GM19324 (cell line): Measurements from ENCODE around the gene MARCHF6.
A peak's percentile ranks its signal among the peaks of the same experiment; 100 is the strongest.
"Not testable (repeated sequence)": the region's sequence is repeated elsewhere in the genome, so short reads cannot be mapped to it uniquely, and the experiment has no call there.

Experiments
- ATAC-seq: cut with Tn5 transposase; IDR thresholded peaks from one replicate; pipeline ENCODE4 v1.9.1; 2021; ENCODE audit warnings: mild to moderate bottlenecking, moderate library complexity; ENCODE audit not compliant: unreplicated experiment, low FRiP score

MARCHF6 gene

GRCh38 chr5:10323588-10324488 is 29.7 kb upstream of the MARCHF6 start:
- ATAC-seq, result no peak

- ATAC-seq, result no peak
Measured at GRCh38 chr5:10324518-10325370, 28.8 kb upstream of the MARCHF6 start.

DNA sequence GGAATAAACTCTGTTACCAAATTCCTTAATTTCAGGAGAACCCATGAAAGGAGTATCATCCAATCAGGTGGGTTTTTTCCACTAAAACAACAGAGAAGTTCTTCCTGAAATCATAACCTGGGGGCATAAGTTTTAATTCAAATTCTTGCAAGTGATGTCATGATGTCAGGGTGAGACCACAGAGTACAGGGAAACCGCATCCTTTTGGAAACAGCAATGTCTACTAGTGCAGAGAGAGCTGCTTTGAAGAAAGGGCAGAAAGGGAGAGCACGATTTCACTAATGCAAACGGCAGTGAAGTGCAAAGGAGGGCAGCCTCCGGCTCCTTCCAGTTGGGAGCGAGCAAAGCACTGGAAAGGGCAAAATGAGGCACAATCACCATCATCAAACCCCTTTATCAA is 25.2 kb upstream of the MARCHF6 start:
- no peak for ATAC-seq

DNA sequence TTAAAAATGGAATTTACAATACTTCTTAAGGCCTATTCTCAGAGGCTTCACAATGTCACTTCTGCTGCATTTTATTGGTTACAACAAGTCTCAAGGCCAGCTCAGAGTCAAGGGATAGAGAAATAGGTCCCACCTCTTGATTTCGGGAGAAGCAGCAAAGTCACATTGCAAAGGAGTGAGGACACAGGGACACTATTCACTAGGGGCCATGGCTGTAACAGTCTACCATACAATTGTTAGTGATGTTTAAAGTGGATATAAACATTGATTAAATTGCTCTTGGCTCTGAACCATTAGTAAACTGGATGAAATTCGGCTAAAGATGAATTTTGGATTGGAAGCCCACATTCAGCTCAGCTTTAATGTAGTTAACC is 24.1 kb upstream of the MARCHF6 start:
- ATAC-seq, result no peak

DNA sequence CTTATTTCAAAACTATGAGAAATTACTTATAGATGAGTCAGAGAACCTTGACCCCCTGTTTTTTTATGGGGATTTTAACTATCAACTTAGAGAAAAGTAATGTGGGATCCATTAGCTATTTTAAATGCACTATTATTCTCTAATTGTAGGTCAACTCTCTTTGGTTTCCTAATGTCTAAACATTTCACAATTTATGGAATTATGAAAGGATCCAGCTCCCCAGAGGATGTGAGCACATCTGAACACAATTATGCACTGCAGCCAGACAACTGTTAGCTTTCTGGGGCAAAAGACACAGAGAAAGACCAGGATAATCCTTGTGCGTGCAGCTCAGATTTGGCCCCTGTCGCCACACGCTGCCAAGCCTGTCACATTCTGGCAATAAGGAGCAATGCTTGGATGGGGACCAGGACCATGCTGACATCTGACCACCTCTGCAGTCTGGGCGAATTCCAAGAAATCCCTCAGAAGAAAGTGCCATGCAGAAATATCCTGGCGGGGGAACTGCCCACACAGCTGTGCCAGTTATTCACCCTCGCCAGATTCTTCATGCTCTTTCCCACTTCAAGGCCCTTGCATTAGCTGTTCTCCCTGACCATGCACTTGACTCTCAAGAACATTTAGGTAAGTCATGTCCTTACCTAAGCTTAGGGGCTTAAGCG is 23.5 kb upstream of the MARCHF6 start:
- ATAC-seq, result no peak

- ATAC-seq, result no peak
Measured at GRCh38 chr5:10330511-10331230, 22.8 kb upstream of the MARCHF6 start.

DNA sequence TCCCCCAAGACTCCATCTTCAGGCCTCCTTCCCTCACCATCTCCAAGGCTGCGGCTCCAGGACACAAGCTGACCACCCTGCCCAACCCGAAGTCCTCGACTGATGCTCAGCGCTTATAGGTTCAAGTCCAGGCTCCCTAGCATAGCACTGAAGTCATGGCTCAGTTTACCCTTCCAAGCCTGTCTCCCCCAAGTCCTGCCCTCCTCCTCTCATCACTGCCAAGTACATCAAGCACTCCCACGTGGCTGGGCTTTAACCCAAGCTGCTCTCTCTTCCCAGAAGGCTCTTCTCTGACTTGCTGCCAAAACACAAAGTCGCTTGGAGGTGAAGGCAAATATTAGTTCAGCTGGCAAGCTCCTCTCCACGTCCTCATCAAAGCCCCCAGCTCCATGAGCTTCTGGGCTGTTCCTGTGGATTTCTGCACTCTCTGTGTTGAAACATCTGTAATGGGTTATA is 22.1 kb upstream of the MARCHF6 start:
- ATAC-seq, result no peak

DNA sequence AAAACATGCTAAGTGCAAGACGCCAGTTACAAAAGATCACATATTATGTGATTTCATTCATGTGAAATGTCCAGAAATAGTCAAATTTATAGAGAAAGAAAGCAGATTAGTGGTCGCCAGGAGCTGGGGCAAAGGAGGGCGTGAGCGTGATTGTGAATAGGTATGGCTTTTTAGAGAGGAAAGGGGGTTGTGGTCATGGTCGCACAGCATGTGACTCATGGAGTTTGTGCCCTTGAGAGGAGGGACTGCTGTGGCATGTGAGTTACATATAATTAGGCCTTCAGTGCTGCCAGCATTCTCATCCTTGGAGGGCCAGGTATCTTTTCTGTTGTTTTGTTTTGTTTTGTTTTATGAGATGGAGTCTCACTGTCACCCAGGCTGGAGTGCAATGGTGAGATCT is 21.2 kb upstream of the MARCHF6 start:
- no peak for ATAC-seq

DNA sequence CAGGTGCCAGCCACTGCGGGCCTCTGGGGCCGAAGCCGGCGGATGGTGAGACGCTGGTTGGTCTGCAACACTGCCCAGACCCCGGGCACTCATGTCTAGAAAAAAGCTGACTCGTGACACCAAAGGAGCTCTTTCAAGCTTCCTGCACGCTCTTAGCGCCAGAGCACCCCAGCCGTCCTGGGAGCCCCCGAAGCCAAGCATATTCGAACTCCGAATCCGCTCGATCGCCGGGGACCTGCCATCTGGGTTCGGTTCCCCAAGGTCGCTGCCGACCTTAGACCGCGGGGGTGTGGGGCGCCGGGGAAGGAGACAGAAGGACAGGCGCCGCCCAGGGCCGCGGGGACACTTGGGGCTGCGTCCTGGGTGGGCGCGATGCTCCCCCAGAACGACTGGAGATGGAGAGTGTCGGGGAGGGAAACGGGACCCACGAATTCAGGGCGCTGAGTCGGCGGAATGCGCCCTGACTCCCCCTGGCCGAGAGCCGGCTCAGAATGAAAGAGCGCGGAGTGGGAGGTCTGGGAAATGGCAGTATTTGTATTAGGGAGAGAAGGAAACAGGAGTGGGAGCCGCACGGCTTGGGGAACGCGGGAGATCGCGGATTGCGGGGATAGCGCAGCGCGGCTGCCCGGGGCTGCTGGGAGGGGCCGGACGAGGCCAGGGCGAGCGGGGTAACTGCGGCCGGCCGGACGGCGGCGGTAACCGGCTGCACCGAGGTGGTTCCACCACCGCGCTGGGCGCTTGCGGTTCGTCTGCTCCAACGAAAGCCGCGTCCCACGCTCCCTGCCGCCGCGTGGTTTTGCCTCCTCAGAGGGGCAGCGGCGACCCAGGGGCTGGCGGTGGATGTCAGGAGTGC is 20.1 kb upstream of the MARCHF6 start:
- ATAC-seq, result peak; percentile 78

DNA sequence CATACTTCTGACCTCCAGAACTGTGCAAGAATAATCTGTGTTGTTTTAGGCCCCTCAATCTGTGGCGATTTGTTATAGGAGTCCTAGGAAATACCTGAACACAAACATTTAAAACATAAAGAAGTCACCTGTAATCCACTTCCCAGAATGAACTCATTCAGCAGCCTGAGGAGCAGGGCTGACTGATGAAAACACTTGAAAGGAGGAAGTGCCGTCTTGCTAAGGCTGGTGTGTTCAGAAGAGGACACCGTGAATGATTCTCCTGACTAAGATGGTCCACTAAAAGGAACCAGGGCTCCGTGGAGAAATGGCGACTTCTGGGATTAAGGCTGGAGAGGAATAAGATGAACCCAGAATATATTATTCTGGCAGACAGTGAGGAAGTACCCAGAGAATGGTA is 18.7 kb upstream of the MARCHF6 start:
- no peak for ATAC-seq

GRCh38 chr5:10335711-10336470 is 17.6 kb upstream of the MARCHF6 start:
- no peak for ATAC-seq

- no peak for ATAC-seq
Measured at GRCh38 chr5:10337107-10337506, 16.4 kb upstream of the MARCHF6 start.

DNA sequence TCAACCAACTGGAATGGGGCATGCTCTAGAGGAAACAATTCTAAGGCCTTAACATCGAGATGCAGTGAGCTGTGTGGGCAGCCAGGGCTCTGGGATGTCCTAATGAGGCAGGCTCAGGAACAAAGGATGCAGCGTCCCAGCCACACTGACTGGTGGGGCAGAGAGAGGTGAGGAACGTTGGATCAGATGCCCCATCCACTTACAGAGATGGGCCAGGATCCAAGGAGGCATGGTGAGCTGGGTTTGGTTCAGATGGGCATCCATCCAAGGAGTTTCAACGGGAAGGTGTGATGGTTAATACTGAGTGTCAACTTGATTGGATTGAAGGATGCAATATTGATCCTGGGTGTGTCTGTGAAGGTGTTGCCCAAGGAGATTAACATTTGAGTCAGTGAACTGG is 15.5 kb upstream of the MARCHF6 start:
- no peak for ATAC-seq

DNA sequence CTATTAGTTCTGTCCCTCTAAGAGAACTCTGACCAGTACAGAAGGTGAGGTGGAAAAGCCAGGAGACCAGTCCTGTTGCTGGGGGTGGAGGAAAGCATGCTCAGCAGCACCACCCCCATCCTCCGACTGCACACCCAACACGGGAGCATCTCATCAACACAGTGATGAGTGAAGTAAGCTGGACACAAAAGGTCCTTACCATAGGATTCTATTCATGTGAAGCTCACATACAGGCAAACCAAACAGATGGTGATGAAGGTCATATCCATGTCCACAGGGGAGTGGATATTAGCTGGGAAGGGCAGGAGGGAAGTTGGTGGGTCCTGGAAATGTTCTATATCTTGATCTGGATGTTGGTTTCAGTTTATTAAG is 14.8 kb upstream of the MARCHF6 start:
- no peak for ATAC-seq

DNA sequence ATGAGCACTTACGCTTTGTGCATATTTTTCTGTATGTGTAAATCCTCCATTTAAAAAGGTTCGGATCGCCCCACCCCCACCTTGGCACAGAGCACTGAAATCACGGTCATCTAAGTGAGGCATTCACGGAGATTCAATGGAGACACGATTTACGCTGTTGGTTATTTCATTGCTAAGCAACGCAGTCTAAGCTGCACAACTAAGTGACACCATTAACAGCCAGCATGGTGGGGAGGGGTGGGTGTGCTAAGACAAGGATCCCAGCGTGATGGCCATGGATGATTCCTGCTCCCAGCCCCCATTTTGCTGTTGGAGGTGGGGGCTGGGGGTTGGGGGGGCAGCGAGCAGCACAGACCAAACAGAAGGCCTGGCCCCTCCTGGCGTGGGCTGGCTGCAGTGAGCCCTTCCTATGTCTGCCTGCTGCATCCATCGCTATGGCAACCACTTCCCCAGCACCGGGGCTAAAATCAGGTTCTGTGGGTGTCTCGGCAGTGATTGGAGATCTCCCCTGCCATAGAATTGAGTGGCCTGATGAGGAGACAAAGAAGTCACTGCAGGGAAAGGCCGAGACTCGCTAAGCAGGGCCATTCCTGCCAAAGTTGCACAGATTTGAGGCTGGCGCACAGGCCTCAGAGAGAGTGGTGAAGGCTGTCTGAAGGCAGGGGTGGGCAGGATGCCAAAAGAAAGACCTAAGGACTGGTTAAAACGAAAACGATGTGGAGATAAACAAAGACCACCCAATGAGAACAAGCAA is 14.3 kb upstream of the MARCHF6 start:
- no peak for ATAC-seq

- ATAC-seq, result no peak
Measured at GRCh38 chr5:10339958-10340357, 13.5 kb upstream of the MARCHF6 start.

GRCh38 chr5:10343486-10343885 is 10.0 kb upstream of the MARCHF6 start:
- no peak for ATAC-seq

DNA sequence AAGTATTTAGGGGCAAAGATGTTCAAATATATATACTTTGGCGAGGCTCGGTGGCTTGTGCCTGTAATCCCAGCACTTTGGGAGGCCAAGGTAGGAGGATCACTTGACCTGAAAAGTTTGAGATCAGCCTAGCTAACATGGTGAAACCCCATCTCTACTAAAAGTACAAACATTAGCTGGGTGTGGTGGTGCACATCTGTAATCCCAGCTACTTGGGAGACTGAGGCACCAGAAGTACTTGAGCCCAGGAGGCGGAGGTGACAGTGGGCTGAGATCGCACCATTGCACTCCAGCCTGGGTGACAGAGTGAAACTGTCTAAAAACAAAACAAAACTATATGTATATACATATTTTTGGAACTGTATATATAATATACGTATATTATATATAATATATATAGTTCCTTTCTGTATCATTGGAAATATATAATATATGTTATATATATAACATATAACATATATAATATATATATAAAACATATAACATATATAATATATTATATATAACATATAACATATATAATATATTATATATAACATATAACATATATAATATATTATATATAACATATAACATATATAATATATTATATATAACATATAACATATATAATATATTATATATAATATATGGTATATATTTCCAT is 8.9 kb upstream of the MARCHF6 start:
- ATAC-seq, result not testable (repeated sequence)
